Ishikawa (cell line): Measurements from ENCODE around the gene HRK.

Experiments
- CEBPB ChIP-seq: IDR thresholded peaks from 2 replicates; pipeline ENCODE4 v1.6.1; 2012
- CREB1 ChIP-seq: IDR thresholded peaks from 2 replicates; pipeline ENCODE4 v1.6.1; 2012; ENCODE audit warnings: low read depth
- EGR1 ChIP-seq: IDR thresholded peaks from 2 replicates; pipeline ENCODE4 v1.6.1; 2012
- EP300 ChIP-seq: IDR thresholded peaks from 2 replicates; pipeline ENCODE4 v1.6.1; 2012; ENCODE audit warnings: borderline replicate concordance
- FOXM1 ChIP-seq: IDR thresholded peaks from 2 replicates; pipeline ENCODE4 v1.6.1; 2012; ENCODE audit warnings: low read depth, borderline replicate concordance
- NFIC ChIP-seq: IDR thresholded peaks from 2 replicates; pipeline ENCODE4 v1.6.1; 2012
- RAD21 ChIP-seq: IDR thresholded peaks from 2 replicates; pipeline ENCODE4 v1.6.1; 2012; ENCODE audit warnings: low read depth
- TAF1 ChIP-seq: IDR thresholded peaks from 2 replicates; pipeline ENCODE4 v1.6.1; 2012; ENCODE audit warnings: low read depth, mild to moderate bottlenecking
- TCF12 ChIP-seq: IDR thresholded peaks from 2 replicates; pipeline ENCODE4 v1.6.1; 2012; ENCODE audit warnings: low read depth
- TEAD4 ChIP-seq: IDR thresholded peaks from 2 replicates; pipeline ENCODE4 v1.6.1; 2012
- YY1 ChIP-seq: IDR thresholded peaks from 2 replicates; pipeline ENCODE4 v1.6.1; 2012; ENCODE audit warnings: low read depth
- ZBTB7A ChIP-seq: IDR thresholded peaks from 2 replicates; pipeline ENCODE4 v1.6.1; 2012; ENCODE audit warnings: low read depth
- TF ChIP-seq, protein P1 (sequence below): IDR thresholded peaks from 2 replicates; pipeline ENCODE4 v1.6.1; 2012
- TF ChIP-seq, protein P2 (sequence below): IDR thresholded peaks from 2 replicates; pipeline ENCODE4 v1.6.1; 2012; ENCODE audit warnings: low read depth, mild to moderate bottlenecking
- TF ChIP-seq, protein P3 (sequence below): IDR thresholded peaks from 2 replicates; pipeline ENCODE4 v1.6.1; 2012

Gene HRK

DNA sequence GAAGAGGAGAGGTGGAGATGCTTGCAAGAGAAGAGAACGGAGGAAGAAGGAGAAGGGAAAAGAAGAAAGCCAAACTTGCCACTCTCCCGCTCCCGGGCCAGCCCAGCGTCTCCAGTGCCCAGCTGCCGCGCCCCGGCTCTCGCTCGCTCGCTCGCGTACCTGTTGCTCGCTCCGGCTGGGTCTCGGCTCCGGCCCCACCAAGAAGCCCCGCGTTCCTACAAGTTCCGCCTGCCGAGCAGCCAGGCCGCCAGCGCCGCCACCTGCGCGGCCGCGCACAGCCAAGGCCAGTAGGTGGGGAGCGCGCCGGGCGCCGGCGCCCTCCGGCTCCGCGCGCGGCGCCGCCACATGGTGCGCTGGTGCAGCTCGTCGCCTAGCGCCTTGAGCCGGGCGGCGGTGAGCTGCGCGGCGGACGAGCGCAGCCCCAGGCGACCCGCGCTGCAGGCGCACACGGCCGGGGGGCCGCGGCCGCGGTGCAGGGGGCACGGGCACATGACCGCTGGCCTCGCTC is 370 bp downstream of the HRK start:
- TF ChIP-seq, protein P1, sequence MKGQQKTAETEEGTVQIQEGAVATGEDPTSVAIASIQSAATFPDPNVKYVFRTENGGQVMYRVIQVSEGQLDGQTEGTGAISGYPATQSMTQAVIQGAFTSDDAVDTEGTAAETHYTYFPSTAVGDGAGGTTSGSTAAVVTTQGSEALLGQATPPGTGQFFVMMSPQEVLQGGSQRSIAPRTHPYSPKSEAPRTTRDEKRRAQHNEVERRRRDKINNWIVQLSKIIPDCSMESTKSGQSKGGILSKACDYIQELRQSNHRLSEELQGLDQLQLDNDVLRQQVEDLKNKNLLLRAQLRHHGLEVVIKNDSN = no peak
- no peak for TF ChIP-seq YY1
- TF ChIP-seq EGR1 = no peak
- TF ChIP-seq CREB1 = no peak
- no peak for TF ChIP-seq EP300

DNA sequence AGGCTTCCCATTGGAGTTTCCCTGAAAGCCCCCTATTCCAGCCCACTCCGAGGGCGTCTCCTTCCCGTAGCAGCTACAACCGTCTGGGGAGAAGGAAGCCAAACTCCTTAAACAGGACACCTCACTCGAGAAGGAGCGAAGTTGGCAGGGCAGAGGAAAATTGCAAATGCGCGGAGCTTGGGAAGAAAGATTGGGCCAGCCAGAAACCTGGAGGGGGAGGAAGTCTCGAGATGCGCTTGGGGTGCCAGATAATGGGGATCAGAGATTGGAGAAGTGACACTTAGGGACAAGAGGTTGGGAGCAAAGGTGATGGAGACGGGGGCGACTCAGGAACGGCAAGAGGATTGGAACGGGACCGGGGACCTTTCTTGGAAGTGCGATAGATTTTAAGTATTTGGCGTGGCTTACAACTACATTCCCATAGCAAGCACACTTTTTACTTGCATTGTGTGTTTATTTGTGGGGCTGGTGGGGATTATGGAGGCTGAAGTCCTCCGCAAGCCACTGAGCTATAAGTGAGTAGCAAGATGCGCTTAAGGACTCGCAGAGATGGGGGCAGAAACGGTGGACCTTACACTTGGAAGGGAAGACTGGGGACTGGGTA is 926 bp downstream of the HRK start:
- no peak for TF ChIP-seq TEAD4
- TF ChIP-seq ZBTB7A = no peak

DNA sequence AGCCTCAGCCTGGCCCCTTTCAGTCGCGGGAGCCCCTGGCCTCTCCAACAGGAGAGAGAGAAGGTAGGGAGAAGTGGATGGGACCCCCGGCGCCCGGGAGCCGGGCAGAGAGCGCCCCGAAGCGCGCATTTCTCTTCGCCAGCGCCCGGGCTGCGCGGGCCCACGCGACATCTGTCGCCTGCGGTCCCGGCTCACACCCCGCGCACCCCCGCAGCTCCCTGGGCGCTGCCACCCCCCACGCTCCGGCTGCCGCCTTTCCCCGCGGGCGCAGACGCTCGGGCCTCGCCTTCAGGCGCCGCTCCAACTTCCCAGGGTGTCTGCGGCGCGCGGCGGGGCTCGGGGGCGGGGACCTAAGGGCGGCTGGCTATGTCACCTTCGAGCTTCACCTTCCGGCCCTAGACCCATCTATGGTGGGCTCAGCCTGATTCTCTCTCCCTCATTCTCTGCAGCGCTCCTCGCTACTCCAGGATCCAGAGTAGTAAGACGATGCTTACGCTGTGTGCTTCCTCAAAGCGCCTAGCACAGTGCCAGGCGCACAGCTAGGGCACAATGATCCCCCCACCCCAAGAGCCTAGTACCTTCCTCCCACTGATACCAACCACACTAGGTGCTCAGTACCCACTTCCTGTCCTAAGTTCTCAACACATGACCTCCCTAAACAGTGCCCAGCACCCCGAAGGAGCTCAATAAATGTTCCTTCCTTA is 1.6 kb downstream of the HRK start:
- TF ChIP-seq, protein P1 = no peak
- TF ChIP-seq FOXM1 (no peak), EP300 (no peak), YY1 (no peak), TEAD4 (no peak), ZBTB7A (no peak), TCF12 (no peak), EGR1 (no peak), CEBPB (no peak), TAF1 (no peak), RAD21 (no peak), CREB1 (no peak), NFIC (no peak)
- TF ChIP-seq, protein P2, sequence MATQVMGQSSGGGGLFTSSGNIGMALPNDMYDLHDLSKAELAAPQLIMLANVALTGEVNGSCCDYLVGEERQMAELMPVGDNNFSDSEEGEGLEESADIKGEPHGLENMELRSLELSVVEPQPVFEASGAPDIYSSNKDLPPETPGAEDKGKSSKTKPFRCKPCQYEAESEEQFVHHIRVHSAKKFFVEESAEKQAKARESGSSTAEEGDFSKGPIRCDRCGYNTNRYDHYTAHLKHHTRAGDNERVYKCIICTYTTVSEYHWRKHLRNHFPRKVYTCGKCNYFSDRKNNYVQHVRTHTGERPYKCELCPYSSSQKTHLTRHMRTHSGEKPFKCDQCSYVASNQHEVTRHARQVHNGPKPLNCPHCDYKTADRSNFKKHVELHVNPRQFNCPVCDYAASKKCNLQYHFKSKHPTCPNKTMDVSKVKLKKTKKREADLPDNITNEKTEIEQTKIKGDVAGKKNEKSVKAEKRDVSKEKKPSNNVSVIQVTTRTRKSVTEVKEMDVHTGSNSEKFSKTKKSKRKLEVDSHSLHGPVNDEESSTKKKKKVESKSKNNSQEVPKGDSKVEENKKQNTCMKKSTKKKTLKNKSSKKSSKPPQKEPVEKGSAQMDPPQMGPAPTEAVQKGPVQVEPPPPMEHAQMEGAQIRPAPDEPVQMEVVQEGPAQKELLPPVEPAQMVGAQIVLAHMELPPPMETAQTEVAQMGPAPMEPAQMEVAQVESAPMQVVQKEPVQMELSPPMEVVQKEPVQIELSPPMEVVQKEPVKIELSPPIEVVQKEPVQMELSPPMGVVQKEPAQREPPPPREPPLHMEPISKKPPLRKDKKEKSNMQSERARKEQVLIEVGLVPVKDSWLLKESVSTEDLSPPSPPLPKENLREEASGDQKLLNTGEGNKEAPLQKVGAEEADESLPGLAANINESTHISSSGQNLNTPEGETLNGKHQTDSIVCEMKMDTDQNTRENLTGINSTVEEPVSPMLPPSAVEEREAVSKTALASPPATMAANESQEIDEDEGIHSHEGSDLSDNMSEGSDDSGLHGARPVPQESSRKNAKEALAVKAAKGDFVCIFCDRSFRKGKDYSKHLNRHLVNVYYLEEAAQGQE = no peak
- TF ChIP-seq, protein P3, sequence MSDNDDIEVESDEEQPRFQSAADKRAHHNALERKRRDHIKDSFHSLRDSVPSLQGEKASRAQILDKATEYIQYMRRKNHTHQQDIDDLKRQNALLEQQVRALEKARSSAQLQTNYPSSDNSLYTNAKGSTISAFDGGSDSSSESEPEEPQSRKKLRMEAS = no peak

DNA sequence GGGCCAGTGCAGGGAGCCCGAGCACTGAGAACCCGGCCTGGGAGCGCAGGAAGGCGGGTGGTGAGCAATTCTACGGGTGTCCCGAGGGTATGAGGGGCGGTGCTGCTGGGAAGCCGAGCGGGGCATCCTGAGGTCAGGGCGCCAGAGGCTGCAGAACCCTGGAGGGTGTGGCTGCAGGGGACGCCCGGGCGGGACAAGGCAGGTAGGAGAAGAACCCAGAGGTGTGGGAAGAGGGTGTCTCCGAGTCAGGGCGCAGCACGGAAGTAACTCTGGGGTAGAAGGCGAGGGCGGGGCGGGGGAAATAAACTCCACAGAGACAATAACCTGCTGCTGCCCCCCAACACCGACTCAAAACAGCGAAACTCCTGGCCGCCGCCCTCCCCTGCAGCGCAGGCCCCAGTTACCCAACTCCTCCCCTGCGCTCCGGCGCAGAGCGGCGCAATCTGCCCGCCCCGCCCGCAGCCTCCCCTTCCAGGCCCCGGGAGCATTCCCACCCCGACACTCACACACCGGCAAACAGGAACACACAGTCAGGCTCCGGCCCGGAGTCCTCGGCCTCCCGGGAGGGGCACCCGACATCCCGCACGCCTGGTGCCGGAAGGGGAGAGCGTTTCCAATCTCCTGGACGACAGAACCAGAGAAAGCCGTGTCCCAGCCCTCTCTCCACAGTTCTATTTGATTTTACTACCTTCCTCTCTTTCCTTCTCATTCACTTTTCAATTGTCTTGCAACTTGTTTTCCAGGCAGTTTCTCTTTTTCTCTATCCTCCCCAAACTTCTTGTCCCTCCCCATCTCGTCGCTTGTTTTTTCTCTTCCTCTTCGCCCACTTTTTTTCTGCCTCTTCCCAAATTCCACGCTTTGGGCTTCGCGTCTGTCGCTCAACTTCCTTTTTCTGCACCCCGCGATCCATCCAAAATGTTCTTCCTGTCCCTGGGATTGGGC is 2.4 kb downstream of the HRK start:
- TF ChIP-seq TCF12 (no peak), YY1 (no peak), TEAD4 (no peak), CREB1 (no peak), FOXM1 (no peak), CEBPB (no peak), ZBTB7A (no peak), EGR1 (no peak), NFIC (no peak), RAD21 (no peak), EP300 (no peak), TAF1 (no peak)
- TF ChIP-seq, protein P2 = no peak
- TF ChIP-seq, protein P1 = no peak
- TF ChIP-seq, protein P3 = no peak

DNA sequence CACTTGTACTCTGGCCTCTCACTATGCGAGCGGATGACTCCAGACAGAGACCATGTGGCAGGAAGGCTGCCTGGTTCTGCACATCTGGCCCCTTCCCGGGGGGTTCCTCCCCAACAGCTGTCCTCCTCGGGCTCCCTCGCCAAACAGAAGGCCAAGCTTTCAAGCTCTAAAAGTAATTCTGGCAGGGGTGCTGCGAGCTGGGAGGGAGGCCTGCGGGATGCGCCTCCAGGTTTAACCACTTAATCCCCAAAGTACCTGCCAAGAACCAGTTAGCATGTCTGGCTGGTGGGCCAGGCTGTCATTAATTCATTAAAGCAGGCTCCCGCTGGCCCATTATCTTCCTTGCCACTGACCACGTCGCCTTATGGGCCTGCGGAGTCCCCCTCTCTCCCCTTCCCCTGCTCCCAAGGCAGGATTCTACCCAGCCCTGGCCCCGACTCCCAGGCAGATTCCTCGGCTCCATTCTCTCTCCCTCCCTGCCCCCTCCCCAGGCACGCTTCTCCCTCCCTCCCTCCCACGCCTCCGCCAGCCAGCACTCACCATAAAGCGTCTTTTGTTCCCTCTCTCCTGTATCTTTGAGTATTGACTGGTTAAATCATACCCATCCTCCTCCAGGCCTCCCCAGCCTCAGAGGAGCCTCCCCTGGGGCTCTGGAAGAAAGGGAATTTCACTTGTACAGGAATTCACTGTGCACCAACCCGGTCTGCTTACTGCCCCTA is 4.9 kb downstream of the HRK start:
- TF ChIP-seq, protein P2 = no peak
- TF ChIP-seq CREB1 (no peak), NFIC (no peak), RAD21 (no peak), TEAD4 (no peak), ZBTB7A (no peak), EP300 (no peak), FOXM1 (no peak), TCF12 (no peak), TAF1 (no peak), EGR1 (no peak), CEBPB (no peak), YY1 (no peak)
- TF ChIP-seq, protein P3 = no peak
- TF ChIP-seq, protein P1 = no peak
